Measurements from ENCODE around the gene B4GALNT3. TPM values are rescaled to one million over a fixed set of nuclear protein-coding genes. Genes with fewer than 3 reads are reported as not detected.

The B4GALNT3 gene
- total RNA-seq, 1 donor: 0.10 TPM

GRCh38 chr12:480831-481816, 21.4 kb downstream of the B4GALNT3 start:
- H3K4me3 ChIP-seq (ENCODE audit: low read length): no peak overlapping the region
- H3K9me3 ChIP-seq (ENCODE audit: low read depth, low read length): no peaks in the 10 kb centered on the region
- no peaks in the 10 kb centered on the region for H3K4me1 ChIP-seq (ENCODE audit: insufficient read depth, low read length)
- peaks cover 5% of the 10 kb centered on the region for H3K27me3 ChIP-seq (ENCODE audit: insufficient read depth, low read length)

GRCh38 chr12:482061-482460, 22.3 kb downstream of the B4GALNT3 start:
- Histone ChIP-seq H3K4me1 (ENCODE audit: insufficient read depth, low read length) (no peaks in the 10 kb centered on the region), H3K27me3 (ENCODE audit: insufficient read depth, low read length) (peaks cover 5% of the 10 kb centered on the region), H3K9me3 (ENCODE audit: low read depth, low read length) (no peaks in the 10 kb centered on the region), H3K4me3 (ENCODE audit: low read length) (no peak overlapping the region)

GRCh38 chr12:484096-484495, 24.4 kb downstream of the B4GALNT3 start:
- Histone ChIP-seq H3K27me3 (ENCODE audit: insufficient read depth, low read length) (peaks cover 9% of the 10 kb centered on the region), H3K4me3 (ENCODE audit: low read length) (no peak overlapping the region), H3K4me1 (ENCODE audit: insufficient read depth, low read length) (no peaks in the 10 kb centered on the region), H3K9me3 (ENCODE audit: low read depth, low read length) (no peaks in the 10 kb centered on the region)

- Histone ChIP-seq H3K4me3 (ENCODE audit: low read length) (no peak overlapping the region), H3K27me3 (ENCODE audit: insufficient read depth, low read length) (peaks cover 8% of the 10 kb centered on the region), H3K4me1 (ENCODE audit: insufficient read depth, low read length) (no peaks in the 10 kb centered on the region), H3K9me3 (ENCODE audit: low read depth, low read length) (no peaks in the 10 kb centered on the region)
Measured at GRCh38 chr12:490260-490659, 30.5 kb downstream of the B4GALNT3 start.

- no peaks in the 10 kb centered on the region for H3K9me3 ChIP-seq (ENCODE audit: low read depth, low read length)
- no peak overlapping the region for H3K4me3 ChIP-seq (ENCODE audit: low read length)
- H3K27me3 ChIP-seq (ENCODE audit: insufficient read depth, low read length): no peaks in the 10 kb centered on the region
- H3K4me1 ChIP-seq (ENCODE audit: insufficient read depth, low read length): no peaks in the 10 kb centered on the region
Measured at GRCh38 chr12:495466-495865, 35.7 kb downstream of the B4GALNT3 start.

GRCh38 chr12:496736-497135, 37.0 kb downstream of the B4GALNT3 start:
- H3K4me3 ChIP-seq (ENCODE audit: low read length): no peak overlapping the region
- no peaks in the 10 kb centered on the region for H3K27me3 ChIP-seq (ENCODE audit: insufficient read depth, low read length)
- no peaks in the 10 kb centered on the region for H3K4me1 ChIP-seq (ENCODE audit: insufficient read depth, low read length)
- no peaks in the 10 kb centered on the region for H3K9me3 ChIP-seq (ENCODE audit: low read depth, low read length)

- H3K4me3 ChIP-seq (ENCODE audit: low read length): no peak overlapping the region
- H3K27me3 ChIP-seq (ENCODE audit: insufficient read depth, low read length): no peaks in the 10 kb centered on the region
- no peaks in the 10 kb centered on the region for H3K9me3 ChIP-seq (ENCODE audit: low read depth, low read length)
- no peaks in the 10 kb centered on the region for H3K4me1 ChIP-seq (ENCODE audit: insufficient read depth, low read length)
Measured at GRCh38 chr12:497501-498160, 37.9 kb downstream of the B4GALNT3 start.

GRCh38 chr12:499837-500458, 40.2 kb downstream of the B4GALNT3 start:
- no peak overlapping the region for H3K4me3 ChIP-seq (ENCODE audit: low read length)
- H3K27me3 ChIP-seq (ENCODE audit: insufficient read depth, low read length): no peaks in the 10 kb centered on the region
- no peaks in the 10 kb centered on the region for H3K9me3 ChIP-seq (ENCODE audit: low read depth, low read length)
- H3K4me1 ChIP-seq (ENCODE audit: insufficient read depth, low read length): no peaks in the 10 kb centered on the region

GRCh38 chr12:501722-502447, 42.1 kb downstream of the B4GALNT3 start:
- H3K4me1 ChIP-seq (ENCODE audit: insufficient read depth, low read length): no peaks in the 10 kb centered on the region
- no peaks in the 10 kb centered on the region for H3K27me3 ChIP-seq (ENCODE audit: insufficient read depth, low read length)
- H3K9me3 ChIP-seq (ENCODE audit: low read depth, low read length): no peaks in the 10 kb centered on the region

GRCh38 chr12:503111-503761, 43.5 kb downstream of the B4GALNT3 start:
- H3K4me1 ChIP-seq (ENCODE audit: insufficient read depth, low read length): no peaks in the 10 kb centered on the region
- no peak overlapping the region for H3K4me3 ChIP-seq (ENCODE audit: low read length)
- no peaks in the 10 kb centered on the region for H3K9me3 ChIP-seq (ENCODE audit: low read depth, low read length)
- H3K27me3 ChIP-seq (ENCODE audit: insufficient read depth, low read length): no peaks in the 10 kb centered on the region

More at GRCh38 chr12:501722-502447, 42.1 kb downstream of the B4GALNT3 start:
- no peak overlapping the region for H3K4me3 ChIP-seq (ENCODE audit: low read length)

GRCh38 chr12:505221-505620, 45.5 kb downstream of the B4GALNT3 start:
- Histone ChIP-seq H3K9me3 (ENCODE audit: low read depth, low read length) (no peaks in the 10 kb centered on the region), H3K27me3 (ENCODE audit: insufficient read depth, low read length) (no peaks in the 10 kb centered on the region), H3K4me1 (ENCODE audit: insufficient read depth, low read length) (no peaks in the 10 kb centered on the region), H3K4me3 (ENCODE audit: low read length) (no peak overlapping the region)

- Histone ChIP-seq H3K4me1 (ENCODE audit: insufficient read depth, low read length) (no peaks in the 10 kb centered on the region), H3K4me3 (ENCODE audit: low read length) (no peak overlapping the region), H3K9me3 (ENCODE audit: low read depth, low read length) (no peaks in the 10 kb centered on the region), H3K27me3 (ENCODE audit: insufficient read depth, low read length) (no peaks in the 10 kb centered on the region)
Measured at GRCh38 chr12:507391-507796, 47.7 kb downstream of the B4GALNT3 start.

- Histone ChIP-seq H3K4me1 (ENCODE audit: insufficient read depth, low read length) (no peaks in the 10 kb centered on the region), H3K9me3 (ENCODE audit: low read depth, low read length) (no peaks in the 10 kb centered on the region), H3K4me3 (ENCODE audit: low read length) (no peak overlapping the region), H3K27me3 (ENCODE audit: insufficient read depth, low read length) (no peaks in the 10 kb centered on the region)
Measured at GRCh38 chr12:508145-508544, 48.4 kb downstream of the B4GALNT3 start.

- no peaks in the 10 kb centered on the region for H3K4me1 ChIP-seq (ENCODE audit: insufficient read depth, low read length)
- no peaks in the 10 kb centered on the region for H3K9me3 ChIP-seq (ENCODE audit: low read depth, low read length)
- H3K4me3 ChIP-seq (ENCODE audit: low read length): no peak overlapping the region
- no peaks in the 10 kb centered on the region for H3K27me3 ChIP-seq (ENCODE audit: insufficient read depth, low read length)
Measured at GRCh38 chr12:508795-509194, 49.1 kb downstream of the B4GALNT3 start.

Data from mononuclear cell (primary cell).